LNCAP (cell line): Measurements from ENCODE around the gene ARHGAP10.

ENCODE experiments used
- TF ChIP-seq, protein P1 (sequence below): fragments of 450-650 bp; IDR thresholded peaks from 2 replicates; pipeline ENCODE4 v1.5.1; 2017; ENCODE audit warnings: mild to moderate bottlenecking

Gene ARHGAP10

DNA sequence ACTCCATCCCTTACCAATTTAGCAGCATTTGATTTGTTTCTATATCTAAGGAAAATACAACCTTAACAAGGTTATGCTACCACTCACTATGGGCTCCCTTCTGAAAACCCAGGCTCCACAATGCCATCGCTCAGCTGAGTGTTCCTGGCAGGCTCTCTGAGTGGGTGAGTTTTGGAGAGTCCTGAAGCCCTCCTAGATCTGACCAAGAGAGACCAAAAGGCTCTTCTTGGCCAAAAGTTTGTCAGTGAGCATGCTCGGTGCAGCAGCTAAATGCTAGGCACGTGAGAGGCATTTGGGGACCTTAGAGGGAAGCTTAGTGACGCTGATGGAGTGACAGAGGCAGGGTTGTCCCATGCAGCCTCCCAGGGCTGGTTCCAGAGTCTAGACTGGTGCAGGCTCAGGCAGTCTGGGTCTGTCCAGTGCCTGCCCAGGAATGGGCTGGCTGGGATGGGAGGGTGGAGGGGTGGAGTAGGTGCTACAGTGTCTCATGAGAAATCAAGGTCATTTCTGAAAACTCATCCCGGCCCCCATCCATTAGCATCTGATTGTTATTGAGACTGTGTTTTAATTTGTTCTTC is 363.5 kb downstream of the ARHGAP10 start:
- TF ChIP-seq, protein P1, sequence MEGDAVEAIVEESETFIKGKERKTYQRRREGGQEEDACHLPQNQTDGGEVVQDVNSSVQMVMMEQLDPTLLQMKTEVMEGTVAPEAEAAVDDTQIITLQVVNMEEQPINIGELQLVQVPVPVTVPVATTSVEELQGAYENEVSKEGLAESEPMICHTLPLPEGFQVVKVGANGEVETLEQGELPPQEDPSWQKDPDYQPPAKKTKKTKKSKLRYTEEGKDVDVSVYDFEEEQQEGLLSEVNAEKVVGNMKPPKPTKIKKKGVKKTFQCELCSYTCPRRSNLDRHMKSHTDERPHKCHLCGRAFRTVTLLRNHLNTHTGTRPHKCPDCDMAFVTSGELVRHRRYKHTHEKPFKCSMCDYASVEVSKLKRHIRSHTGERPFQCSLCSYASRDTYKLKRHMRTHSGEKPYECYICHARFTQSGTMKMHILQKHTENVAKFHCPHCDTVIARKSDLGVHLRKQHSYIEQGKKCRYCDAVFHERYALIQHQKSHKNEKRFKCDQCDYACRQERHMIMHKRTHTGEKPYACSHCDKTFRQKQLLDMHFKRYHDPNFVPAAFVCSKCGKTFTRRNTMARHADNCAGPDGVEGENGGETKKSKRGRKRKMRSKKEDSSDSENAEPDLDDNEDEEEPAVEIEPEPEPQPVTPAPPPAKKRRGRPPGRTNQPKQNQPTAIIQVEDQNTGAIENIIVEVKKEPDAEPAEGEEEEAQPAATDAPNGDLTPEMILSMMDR: no peak

DNA sequence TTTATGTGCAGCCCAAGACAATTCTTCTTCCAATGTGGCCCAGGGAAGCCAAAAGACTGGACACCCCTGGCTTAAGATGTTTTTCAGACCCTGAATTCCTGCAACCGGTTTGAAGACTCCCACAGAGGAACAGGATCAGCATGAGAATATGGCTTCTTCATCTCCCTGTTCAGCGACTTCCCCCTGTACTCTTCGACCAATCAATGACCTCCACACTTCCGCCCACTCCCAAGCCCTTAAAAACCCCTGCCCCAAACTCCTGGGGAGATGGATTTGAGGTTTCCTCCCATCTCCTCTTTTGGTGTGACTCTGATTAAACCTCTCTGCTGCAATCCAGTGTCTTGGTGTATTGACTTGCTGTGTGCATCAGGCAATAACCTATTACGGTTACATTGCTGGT is 365.9 kb downstream of the ARHGAP10 start:
- TF ChIP-seq, protein P1: no peak

DNA sequence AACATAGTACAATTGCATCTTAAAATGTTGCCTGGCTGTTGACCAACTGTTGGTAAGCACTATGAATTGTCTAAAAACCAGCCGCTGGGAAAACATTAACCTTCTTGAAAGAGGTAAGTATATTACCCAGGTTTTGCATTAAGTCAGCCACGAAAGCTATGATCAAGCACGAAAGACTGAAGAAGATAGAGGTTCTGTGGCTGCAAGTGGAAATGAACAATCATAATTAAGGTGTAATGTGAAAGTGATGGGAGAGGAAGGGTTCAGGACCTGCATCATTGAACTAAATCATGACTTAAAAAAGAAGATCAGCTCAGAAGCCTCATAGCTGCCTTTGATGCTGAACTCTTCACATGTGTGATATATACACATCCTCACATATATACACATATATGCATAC is 369.3 kb downstream of the ARHGAP10 start:
- TF ChIP-seq, protein P1: no peak

DNA sequence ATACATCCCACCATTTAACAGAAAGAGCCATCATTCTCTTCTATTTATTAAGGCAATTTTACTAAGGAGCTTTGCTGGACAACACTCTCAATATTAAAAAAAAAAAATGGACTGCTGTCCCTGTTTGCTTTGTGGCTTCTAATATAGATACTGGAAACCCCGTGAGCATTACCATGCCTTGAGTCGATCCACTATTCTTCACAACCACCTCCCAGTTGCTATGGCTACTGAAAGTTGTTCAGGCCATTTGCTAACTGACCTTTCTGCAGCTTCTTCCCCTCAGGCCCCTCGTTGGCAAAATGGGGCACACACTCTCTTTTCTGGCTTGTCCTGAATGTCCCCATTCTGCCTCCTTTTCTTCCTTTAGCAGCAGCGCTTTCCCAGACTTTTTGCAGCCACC is 369.9 kb downstream of the ARHGAP10 start:
- TF ChIP-seq, protein P1: no peak

DNA sequence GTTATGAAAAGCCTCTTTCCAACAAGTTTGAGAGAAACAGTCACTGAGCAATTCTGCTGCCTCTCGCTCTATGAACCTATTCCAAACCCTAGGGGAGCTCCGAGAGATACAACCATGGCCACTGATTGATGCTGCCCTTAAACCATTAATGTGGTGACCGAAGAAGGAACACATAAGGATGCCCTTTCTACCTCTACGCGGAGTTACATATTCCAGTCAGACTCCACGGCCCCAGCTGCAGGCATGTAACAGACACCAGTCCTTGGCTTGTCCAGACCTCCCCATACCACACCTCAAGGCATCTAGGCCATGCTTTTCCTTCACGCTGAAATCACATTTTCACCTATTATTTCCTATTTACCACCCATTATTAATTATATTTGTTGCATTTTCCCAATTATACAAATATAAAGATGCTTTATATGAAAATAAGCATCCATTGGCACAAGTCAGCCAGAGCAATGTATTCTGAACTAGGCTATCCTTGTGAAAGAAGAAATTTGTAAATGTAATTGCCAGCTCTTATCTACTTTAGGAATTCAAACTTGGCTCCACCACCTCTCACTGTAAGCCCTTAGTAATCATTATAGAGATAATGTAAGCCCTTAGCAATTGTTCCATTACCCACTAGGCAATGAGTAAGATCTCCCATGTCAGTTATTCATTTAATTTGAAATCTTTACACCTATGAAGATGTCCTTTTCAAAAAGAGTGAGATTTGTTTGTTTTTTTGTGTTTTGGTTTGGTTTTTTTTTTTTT is 371.9 kb downstream of the ARHGAP10 start:
- TF ChIP-seq, protein P1: no peak

DNA sequence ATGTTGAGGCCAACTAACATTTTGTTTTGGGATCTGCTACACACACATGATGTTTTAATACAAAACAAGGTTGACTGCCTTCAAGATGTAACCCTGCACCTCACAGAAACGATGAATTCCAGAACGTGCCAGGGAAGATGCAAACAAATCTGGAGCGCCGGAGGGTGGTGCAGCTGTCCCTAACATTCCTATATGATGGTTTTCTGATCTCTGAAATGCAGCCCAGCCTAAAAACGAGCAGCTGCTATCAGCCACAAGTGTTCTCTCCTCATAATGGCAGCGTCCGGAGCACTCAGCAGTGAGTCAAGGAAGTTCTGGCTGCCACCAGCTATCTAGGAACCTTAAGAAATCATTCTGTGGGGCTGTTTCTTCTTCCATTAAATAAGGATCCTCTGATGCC is 376.9 kb downstream of the ARHGAP10 start:
- TF ChIP-seq, protein P1: no peak

DNA sequence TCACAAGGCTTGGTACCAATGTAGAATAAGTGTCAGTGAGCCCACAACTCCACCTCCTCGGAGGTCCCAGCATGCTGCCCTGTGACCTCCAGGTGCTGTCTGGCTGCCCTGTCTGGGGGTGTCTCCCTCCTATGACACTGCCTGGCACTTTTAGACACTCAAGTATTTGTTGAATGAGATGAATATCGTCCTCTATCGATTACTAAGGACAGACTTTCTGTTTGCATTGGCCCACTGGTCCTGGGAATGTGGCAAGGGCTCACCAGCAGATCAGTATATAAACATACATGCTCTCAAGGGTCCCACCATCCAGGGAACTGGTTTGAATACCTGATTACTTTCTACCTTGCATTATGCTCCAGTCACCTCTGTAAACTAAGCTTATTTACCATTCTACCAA is 377.3 kb downstream of the ARHGAP10 start:
- TF ChIP-seq, protein P1: no peak
